ENCODE measurements around the gene TMCO4. TPM values are rescaled to one million over a fixed set of nuclear protein-coding genes. Genes with fewer than 3 reads are reported as not detected.

TMCO4 gene
- total RNA-seq, 1 donor from 2014 or later, result 14.0 TPM

DNA sequence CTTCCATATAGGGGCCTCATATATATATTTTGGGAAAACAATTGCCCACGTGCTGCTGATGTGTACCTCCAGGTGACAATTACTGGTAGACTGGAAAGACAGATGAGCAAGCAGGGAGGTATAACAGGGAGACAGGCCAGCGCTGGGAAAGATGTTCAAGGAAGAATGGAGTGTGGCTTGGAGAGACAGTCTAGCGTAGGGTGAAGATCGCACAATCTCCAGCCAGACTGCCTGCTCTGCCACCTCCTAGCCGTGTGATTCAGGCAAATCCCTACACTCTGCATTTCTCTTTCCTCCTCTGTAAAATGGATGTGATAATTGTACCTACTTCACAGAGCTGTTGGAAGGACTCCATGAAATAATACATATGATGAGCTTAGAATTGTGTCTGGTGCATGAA lies 66.1 kb downstream of the TMCO4 start:
- H3K4me3 Mint-ChIP-seq, result no peak overlapping the region
- DNase-seq (ENCODE audit: low spot score), result no peak
- intact Hi-C loops (cut with micrococcal nuclease), result no loop called here
- peak overlapping the region; percentile 16 for H3K27ac Mint-ChIP-seq
- peaks cover 14% of the 10 kb centered on the region for H3K9me3 Mint-ChIP-seq
- no peaks in the 10 kb centered on the region for H3K4me1 Mint-ChIP-seq (ENCODE audit: low read depth)
- H3K27me3 Mint-ChIP-seq (ENCODE audit: insufficient read depth), result peaks cover 4% of the 10 kb centered on the region
- peaks cover 11% of the 10 kb centered on the region for H3K36me3 Mint-ChIP-seq (ENCODE audit: low read depth)

DNA sequence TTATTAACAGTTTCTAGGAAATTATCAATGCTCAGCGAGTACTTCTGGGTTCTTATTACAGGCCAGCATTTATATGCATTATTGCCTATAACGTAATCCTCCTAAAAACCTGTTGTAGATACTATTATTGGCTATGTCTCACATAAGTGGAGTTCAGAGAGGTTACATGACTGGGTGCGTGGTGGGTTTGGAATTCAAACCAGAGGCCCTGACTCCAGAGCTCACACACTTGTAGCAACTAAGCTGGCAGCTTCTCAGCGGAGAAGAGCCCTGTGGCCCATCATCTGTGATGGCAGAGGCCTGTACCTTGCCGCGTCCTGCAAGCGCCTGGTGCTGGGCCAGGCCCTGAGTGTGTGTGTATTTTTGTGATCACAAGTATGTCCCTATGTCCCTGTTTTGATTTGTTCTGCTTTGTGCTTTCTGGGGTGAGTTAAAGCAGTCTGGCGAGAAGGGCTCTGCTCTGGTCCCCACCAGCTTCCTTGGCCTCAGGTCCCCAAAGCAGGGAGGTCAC lies 68.3 kb downstream of the TMCO4 start:
- Mint-ChIP-seq H3K27ac (no peak overlapping the region), H3K27me3 (ENCODE audit: insufficient read depth) (no peaks in the 10 kb centered on the region), H3K4me3 (no peak overlapping the region), H3K4me1 (ENCODE audit: low read depth) (no peaks in the 10 kb centered on the region), H3K9me3 (peaks cover 14% of the 10 kb centered on the region), H3K36me3 (ENCODE audit: low read depth) (peaks cover 15% of the 10 kb centered on the region)
- no peak for DNase-seq (ENCODE audit: low spot score)
- intact Hi-C loops (cut with micrococcal nuclease), result no loop called here

DNA sequence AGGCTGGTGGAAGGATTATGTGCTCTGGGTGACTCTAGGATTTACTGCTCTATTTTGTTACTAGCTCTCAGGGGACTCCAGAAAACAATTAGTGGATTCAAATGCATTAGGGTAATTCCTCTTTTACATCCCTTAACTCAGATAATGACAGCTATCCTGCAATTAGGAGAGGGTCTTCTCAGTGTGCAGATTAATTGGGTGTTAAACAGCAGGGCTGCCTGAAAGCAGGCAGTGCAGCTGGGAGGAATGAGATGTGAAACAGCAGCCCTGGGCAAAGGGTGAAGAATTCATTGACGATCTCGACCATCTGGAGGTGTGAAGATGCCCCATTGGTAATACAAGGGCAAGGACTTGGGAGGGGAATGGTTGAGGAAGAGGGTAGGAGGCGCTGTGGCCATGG lies 68.9 kb downstream of the TMCO4 start:
- no peak for DNase-seq (ENCODE audit: low spot score)
- Mint-ChIP-seq H3K36me3 (ENCODE audit: low read depth) (peaks cover 15% of the 10 kb centered on the region), H3K9me3 (peaks cover 14% of the 10 kb centered on the region), H3K4me1 (ENCODE audit: low read depth) (no peaks in the 10 kb centered on the region), H3K27ac (peak overlapping the region; percentile 20), H3K4me3 (no peak overlapping the region), H3K27me3 (ENCODE audit: insufficient read depth) (no peaks in the 10 kb centered on the region)
- intact Hi-C loops (cut with micrococcal nuclease), result no loop called here

DNA sequence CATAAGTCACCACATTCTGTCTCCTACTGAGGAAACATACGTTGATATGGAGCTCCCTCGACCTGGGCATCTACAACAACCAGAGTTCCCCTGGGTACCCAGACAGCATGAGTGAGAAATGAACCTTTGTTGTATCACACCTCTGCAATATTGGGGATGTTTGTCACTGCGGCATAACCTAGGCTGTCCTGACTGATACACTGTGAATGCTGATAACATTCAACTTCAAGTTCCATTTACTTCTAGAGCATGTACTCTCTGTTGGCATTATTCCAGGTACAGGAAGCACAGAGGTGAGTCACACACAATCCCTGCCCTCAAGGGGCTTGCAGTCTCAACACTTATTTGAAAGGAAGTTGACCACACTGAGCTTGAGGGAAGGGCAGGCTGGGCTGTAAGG lies 69.5 kb downstream of the TMCO4 start:
- no peaks in the 10 kb centered on the region for H3K27me3 Mint-ChIP-seq (ENCODE audit: insufficient read depth)
- intact Hi-C loops (cut with micrococcal nuclease), result no loop called here
- H3K9me3 Mint-ChIP-seq, result peaks cover 14% of the 10 kb centered on the region
- peaks cover 15% of the 10 kb centered on the region for H3K36me3 Mint-ChIP-seq (ENCODE audit: low read depth)
- no peak for DNase-seq (ENCODE audit: low spot score)
- no peak overlapping the region for H3K4me3 Mint-ChIP-seq
- no peak overlapping the region for H3K27ac Mint-ChIP-seq
- H3K4me1 Mint-ChIP-seq (ENCODE audit: low read depth), result no peaks in the 10 kb centered on the region

DNA sequence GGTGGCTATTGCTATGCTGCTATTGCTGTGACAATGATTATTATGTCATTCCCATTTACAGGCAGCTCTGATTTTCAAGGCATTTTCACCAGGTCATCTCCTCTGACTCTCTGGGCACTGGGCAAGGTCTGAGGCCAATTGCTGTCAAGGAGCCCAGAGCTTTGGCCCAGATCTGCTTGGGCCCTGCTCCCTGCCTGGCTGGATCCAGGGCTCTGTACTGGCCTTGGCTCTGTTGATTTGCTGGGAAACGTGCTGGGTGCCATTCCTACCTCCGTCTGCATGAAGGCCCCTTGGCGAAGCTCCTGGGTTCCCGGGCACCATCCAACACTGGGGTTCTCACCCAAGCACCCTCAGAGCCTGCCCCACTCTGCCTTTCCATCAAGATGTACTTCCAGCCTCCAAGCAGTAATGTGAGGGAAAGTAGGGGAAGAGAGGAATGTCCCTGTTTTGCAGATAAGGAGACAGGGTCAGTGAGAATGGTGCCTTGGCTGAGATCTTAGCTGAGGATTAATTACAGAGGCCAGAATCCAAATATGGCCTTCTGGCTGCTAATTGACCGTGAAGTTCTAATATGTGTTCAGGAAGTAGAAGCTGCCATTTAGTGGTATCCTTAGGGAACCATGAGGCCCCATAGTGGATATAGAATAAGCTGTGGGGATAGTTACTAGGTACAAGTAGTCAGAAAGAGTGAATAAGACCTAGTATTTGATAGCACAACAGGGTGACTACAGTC lies 71.1 kb downstream of the TMCO4 start:
- DNase-seq (ENCODE audit: low spot score), result no peak
- H3K36me3 Mint-ChIP-seq (ENCODE audit: low read depth), result peaks cover 15% of the 10 kb centered on the region
- H3K27ac Mint-ChIP-seq, result no peak overlapping the region
- intact Hi-C loops (cut with micrococcal nuclease), result no loop called here
- H3K27me3 Mint-ChIP-seq (ENCODE audit: insufficient read depth), result no peaks in the 10 kb centered on the region
- H3K9me3 Mint-ChIP-seq, result peaks cover 14% of the 10 kb centered on the region
- H3K4me1 Mint-ChIP-seq (ENCODE audit: low read depth), result no peaks in the 10 kb centered on the region
- H3K4me3 Mint-ChIP-seq, result no peak overlapping the region

DNA sequence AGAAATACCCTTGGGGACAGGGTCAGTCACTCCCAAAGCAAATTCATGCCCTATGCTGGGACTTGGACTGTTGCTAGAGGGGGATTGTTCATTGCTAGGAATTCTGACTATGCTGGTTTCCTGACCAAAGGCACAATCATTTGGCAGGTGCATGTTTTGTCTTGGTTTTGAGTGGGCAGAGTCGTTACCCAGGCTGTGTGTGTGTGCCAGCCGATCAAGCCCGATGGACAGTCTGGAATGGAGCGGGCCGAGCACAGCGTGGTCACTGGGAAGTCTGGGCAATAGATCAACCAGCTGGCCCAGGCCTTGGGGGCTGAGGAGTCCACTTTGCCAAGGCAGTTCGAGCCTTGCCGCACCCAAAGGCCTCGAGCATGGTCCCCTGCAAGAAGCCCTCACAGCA lies 74.1 kb downstream of the TMCO4 start:
- H3K4me1 Mint-ChIP-seq (ENCODE audit: low read depth), result no peaks in the 10 kb centered on the region
- intact Hi-C loops (cut with micrococcal nuclease), result no loop called here
- no peak overlapping the region for H3K27ac Mint-ChIP-seq
- H3K9me3 Mint-ChIP-seq, result peaks cover 9% of the 10 kb centered on the region
- peaks cover 9% of the 10 kb centered on the region for H3K36me3 Mint-ChIP-seq (ENCODE audit: low read depth)
- DNase-seq (ENCODE audit: low spot score), result no peak
- H3K4me3 Mint-ChIP-seq, result no peak overlapping the region
- H3K27me3 Mint-ChIP-seq (ENCODE audit: insufficient read depth), result no peaks in the 10 kb centered on the region

DNA sequence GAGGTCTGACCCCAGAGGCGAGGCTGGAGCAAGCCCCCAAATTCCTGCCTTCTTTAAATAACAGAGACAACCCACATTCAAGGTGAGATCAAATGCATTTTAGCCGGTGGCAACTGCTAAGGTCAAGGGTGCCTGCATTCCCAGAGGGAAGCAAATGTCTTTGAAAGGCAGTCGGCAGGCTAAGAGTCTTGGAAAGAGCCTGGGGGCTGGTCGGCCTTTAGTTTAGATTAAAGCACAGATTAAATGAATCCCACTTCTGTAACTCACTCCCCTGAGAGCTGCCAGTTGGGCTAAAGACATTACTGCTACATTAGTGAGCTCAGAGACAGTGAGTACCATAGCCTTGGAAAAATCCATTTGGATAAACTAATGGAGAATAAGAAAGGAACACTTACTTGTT lies 75.8 kb downstream of the TMCO4 start:
- intact Hi-C loops (cut with micrococcal nuclease), result no loop called here
- no peaks in the 10 kb centered on the region for H3K9me3 Mint-ChIP-seq
- H3K27me3 Mint-ChIP-seq (ENCODE audit: insufficient read depth), result no peaks in the 10 kb centered on the region
- H3K4me1 Mint-ChIP-seq (ENCODE audit: low read depth), result no peaks in the 10 kb centered on the region
- peak overlapping the region; percentile 19 for H3K27ac Mint-ChIP-seq
- DNase-seq (ENCODE audit: low spot score), result no peak
- no peak overlapping the region for H3K4me3 Mint-ChIP-seq
- H3K36me3 Mint-ChIP-seq (ENCODE audit: low read depth), result peaks cover 6% of the 10 kb centered on the region

DNA sequence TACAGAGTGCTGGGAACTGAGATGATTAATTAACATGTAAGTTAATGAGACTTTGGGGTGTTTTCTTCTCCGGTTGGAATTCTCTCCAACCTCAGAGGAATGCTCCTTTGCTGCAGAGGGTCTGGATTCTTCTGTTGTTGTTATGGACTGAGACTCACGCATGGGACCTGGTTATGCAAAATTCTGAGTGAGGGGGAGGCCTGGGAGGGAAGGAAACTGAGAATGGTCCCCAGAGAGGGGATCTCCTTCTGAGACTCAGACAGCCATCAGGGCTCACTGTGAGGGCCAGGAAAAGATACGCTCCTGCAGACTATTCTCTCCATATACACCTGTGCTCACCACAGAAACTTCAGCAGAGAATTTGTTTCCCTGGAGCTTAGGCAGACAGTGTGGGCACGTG lies 78.7 kb downstream of the TMCO4 start:
- Mint-ChIP-seq H3K4me3 (no peak overlapping the region), H3K36me3 (ENCODE audit: low read depth) (no peaks in the 10 kb centered on the region), H3K4me1 (ENCODE audit: low read depth) (no peaks in the 10 kb centered on the region), H3K27me3 (ENCODE audit: insufficient read depth) (no peaks in the 10 kb centered on the region), H3K9me3 (no peaks in the 10 kb centered on the region), H3K27ac (no peak overlapping the region)
- intact Hi-C loops (cut with micrococcal nuclease), result no loop called here
- DNase-seq (ENCODE audit: low spot score), result no peak

DNA sequence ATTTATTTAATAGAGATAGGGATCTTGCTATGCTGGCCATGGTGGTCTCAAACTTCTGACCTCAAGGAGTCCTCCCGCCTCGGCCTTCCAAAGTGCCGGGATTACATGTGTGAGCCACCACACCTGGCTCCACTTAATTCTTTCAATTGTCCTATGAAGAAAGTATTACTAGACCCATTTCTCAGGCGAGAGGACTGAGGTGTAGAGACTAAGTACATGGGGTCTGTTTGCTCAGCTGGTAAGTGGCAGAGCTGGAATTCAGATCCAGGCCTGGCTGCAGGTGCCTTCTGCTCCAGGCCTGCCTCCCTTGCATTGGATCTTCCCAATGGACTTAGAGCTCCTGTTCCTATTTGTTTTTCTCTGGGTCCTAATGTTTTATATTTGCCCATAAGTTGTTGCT lies 79.5 kb downstream of the TMCO4 start:
- Mint-ChIP-seq H3K27ac (no peak overlapping the region), H3K27me3 (ENCODE audit: insufficient read depth) (no peaks in the 10 kb centered on the region), H3K4me1 (ENCODE audit: low read depth) (peaks cover 7% of the 10 kb centered on the region), H3K4me3 (no peak overlapping the region), H3K36me3 (ENCODE audit: low read depth) (peaks cover 3% of the 10 kb centered on the region), H3K9me3 (no peaks in the 10 kb centered on the region)
- intact Hi-C loops (cut with micrococcal nuclease), result no loop called here
- no peak for DNase-seq (ENCODE audit: low spot score)

DNA sequence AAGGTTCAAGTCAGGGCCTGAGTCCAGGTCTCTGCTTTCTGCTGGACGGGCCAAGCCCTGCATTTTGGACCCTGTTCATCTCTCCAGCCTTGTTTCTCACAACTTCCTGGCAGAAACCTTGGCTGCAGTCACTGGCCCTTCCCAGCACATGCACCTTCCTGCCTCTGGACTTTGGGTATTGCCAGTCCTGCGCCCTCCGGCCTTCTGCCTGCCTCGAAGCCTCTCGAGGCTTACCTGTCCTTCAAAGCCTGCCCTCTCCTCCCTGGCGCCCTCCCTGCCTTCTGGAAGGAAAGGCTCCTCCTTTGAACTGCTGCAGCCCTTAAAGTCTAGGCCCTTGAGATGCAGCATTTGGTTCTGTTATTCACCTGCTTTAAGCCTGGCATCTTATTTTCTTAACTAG lies 82.2 kb downstream of the TMCO4 start:
- Mint-ChIP-seq H3K4me3 (no peak overlapping the region), H3K4me1 (ENCODE audit: low read depth) (peaks cover 7% of the 10 kb centered on the region), H3K27ac (no peak overlapping the region), H3K36me3 (ENCODE audit: low read depth) (peaks cover 6% of the 10 kb centered on the region), H3K27me3 (ENCODE audit: insufficient read depth) (no peaks in the 10 kb centered on the region), H3K9me3 (no peaks in the 10 kb centered on the region)
- intact Hi-C loops (cut with micrococcal nuclease), result loop anchor here (5.0 kb wide), 1 partner anchor 50 kb away; no protein-coding TSS in a partner anchor
- DNase-seq (ENCODE audit: low spot score), result no peak

DNA sequence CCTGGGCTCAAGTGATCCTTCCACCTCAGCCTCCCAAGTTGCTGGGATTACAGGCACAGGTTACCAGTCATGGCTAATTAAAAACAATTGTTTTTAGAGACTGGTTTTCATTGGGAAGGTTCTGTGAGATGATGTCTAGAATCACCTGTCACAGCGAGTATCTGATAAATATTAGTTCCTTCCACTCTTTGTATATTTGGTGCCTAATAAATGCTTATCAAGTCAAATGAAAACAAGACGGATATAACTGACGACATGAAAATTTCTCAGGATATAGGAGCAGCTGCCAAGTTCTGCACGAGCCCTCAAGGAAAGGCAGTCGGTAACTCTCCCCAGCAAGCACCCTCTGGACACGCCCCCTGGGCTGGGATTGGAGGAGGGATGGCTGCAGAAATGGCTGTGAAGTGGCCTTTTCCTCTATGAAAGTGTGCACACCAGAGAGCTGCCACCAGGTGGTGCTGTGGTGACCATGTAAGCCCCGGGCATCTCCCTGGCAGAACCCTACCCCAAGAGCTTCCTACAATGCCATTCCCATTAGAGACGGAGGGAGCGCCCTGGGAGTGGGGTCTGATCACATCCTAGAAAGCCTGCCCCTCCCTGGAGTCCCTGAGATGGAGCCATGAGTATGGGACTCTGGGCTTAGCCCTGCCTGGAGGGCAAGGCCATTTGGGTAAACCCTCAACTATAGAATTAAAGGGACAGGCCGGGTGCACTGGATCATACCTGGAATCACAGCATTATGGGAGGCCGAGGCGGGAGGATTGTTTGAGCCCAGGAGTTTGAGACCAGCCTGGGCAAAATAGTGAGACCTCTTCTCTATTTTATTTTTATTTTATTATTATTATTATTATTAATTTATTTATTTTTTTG lies 84.1 kb downstream of the TMCO4 start:
- H3K27ac Mint-ChIP-seq, result no peak overlapping the region
- intact Hi-C loops (cut with micrococcal nuclease), result loop anchor here (1.0 to 5.0 kb wide), 3 partner anchors 52 to 165 kb away; no protein-coding TSS in a partner anchor
- no peak overlapping the region for H3K4me3 Mint-ChIP-seq

DNA sequence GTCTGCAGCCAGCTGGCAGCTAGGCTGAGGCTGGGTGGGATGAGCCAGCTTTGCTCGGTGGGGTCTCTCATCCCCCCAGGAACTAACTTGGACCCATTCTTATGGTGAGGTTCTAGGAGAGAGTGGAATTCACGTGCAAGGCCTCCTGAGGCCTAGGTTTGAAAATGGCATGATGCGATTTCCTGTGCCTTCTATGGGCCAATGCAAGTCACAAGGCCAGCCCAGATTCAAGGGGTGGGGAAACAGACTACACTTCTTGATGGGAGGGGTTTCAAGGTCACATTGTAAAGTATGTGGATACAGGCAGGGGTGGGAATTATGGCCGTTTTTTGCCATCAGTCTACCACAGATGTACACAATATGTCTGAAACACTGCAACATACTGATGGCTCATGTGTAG lies 86.8 kb downstream of the TMCO4 start:
- Mint-ChIP-seq H3K27me3 (ENCODE audit: insufficient read depth) (no peaks in the 10 kb centered on the region), H3K36me3 (ENCODE audit: low read depth) (peaks cover 9% of the 10 kb centered on the region), H3K4me1 (ENCODE audit: low read depth) (peaks cover 23% of the 10 kb centered on the region), H3K27ac (peak overlapping the region; percentile 52), H3K4me3 (no peak overlapping the region), H3K9me3 (no peaks in the 10 kb centered on the region)
- DNase-seq (ENCODE audit: low spot score), result no peak
- intact Hi-C loops (cut with micrococcal nuclease), result no loop called here

More for the DNA sequence above, 84.1 kb downstream of the TMCO4 start:
- H3K36me3 Mint-ChIP-seq (ENCODE audit: low read depth), result peaks cover 6% of the 10 kb centered on the region
- H3K9me3 Mint-ChIP-seq, result no peaks in the 10 kb centered on the region
- peak; percentile 75 for DNase-seq (ENCODE audit: low spot score)
- no peaks in the 10 kb centered on the region for H3K27me3 Mint-ChIP-seq (ENCODE audit: insufficient read depth)
- H3K4me1 Mint-ChIP-seq (ENCODE audit: low read depth), result peaks cover 17% of the 10 kb centered on the region
